GM12873 (cell line): Measurements from ENCODE around the gene UNC13A.

ENCODE experiments used
- CTCF ChIP-seq: IDR thresholded peaks from 2 replicates; pipeline ENCODE4 v1.5.1; 2012; ENCODE audit warnings: low read depth, mild to moderate bottlenecking, moderate library complexity, low read length, control low read depth; ENCODE audit not compliant: insufficient read depth; ENCODE audit errors: missing control alignments

UNC13A gene

DNA sequence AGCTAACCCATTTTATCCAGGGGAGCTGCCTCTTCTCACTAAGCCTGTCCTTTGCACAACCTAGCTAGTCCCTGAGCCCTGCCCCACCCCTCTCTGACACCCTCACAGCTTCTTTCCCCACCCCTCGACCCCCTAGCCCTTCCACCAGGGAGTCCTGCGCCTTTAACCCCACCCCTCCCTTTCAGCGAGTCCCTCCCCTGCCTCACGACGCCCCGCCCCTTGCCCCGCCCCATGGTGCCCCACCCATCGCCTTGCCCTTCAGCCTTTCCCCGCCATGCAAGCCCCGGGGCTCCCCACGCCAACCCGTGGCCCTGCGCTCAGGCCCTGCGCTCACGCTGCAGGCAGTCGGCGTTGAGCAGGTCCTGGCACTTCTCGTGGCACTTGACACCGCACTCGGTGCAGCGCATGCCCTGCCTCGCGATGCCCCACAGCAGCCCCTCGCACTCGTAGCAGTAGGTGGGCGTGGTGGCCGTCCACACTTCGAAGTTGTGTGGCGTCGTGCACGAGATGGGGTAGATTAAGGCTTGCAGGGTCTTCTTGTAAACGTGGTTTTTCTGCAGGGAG is 40.0 kb downstream of the UNC13A start:
- TF ChIP-seq CTCF = no peak

DNA sequence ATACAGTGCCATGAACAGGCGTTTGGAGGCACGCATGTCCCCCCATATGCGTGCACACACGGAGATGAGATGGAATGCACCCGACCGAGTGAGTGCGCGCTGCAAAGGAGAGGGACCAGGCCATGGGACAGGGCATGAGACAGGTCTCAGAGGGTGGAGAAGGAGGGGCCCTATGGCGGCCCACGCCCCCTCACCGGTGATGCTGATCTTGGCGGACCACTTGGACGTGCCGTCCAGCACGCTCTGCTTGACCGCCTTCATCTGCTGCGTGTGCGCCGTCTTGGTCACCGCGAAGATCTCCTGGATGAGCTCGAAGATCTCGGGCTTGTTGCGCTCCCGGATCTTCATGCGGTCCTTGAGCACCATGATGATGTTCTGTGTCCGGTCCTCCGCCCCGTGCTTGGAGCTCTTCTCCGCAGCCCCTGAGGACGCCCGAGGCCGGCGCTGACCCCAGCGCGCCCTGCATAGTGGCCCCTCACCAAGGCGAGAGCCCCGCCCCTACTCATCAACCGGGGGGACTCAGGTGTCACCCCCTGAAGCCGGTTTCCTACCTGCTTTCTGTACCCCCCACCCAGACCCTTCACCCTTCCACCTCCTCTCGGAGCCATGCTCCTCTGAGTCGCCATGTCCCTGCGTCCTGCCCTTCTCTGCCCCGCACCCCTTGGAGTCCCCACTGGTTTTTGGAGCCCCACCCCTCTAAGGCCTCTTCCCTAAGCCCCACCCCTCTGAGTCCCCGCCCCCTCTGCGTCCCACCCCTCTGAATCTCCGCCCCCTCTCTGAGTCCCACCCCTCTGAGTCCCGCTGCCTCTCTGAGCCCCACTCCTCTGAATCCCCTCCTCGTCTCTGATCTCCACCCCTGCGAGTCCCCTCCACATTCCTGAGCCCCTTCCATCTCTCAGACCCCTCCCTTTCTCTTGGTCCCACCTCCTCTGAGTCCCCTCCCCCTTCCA is 40.8 kb downstream of the UNC13A start:
- TF ChIP-seq CTCF = no peak

DNA sequence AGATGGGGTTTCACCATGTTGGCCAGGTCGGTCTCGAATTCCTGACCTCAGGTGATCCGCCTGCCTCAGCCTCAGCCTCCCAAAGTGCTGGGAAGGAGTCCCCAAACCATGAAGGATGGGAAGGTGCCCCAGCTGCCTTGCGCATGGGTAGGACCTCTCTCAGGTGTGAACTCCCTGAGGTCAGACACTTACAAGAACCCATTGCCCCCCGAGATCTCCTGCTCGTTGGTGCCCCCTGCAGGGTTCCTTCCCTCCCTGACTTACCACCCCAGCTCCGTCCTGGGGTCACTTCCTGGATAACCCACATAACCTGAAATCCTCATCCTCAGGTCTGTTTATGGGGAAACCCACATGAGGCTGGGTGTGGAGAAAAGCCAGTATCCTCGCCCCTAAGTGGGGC is 41.7 kb downstream of the UNC13A start:
- TF ChIP-seq CTCF = peak; percentile 43

- TF ChIP-seq CTCF = no peak
These were observed 42.7 kb downstream of the UNC13A start for GRCh38 chr19:17645339-17645963.

DNA sequence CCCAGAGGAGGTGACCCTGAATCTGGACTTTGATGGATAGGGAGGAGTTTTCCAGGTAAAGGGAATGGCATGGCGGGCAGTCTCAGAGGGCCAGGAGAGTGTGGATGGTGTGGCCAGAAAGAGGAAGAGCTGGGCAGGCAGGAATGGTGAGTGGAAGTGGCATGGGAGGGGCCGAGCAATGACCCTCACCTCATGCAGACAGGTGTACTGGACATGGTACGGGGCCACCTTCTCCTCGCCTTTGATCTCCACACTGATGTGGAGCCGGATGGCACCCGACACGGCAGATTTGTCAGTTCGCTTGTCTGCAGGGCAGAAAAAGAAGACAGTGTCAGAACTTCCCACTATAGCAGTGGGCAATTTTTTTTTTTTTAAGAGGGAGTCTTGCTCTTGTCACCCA is 45.5 kb downstream of the UNC13A start:
- TF ChIP-seq CTCF = no peak

GRCh38 chr19:17641846-17642245 is 46.3 kb downstream of the UNC13A start:
- no peak for TF ChIP-seq CTCF

DNA sequence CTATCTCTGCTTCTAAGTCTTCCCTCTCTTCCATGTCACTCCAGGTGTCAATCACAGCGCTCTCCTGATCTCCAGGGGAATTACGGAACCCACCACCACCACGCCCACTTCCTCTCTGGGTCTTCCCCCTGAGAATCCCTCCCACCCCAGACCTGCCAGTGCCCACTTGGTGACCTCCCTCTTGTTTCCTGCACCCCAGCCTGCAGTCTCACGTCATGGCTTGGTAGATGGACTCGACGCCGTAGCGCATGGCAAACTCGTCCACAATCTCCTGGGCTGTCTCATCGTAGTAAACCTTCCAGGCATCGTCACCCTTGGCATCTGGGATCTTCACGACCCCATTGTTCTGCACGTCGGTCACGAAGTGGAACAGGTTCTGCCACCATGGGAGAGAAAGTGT is 47.0 kb downstream of the UNC13A start:
- no peak for TF ChIP-seq CTCF
